ENCODE data around the gene C2orf81. TPM values are rescaled to one million over a fixed set of nuclear protein-coding genes. Genes with fewer than 3 reads are reported as not detected.
"Not testable (repeated sequence)": the region's sequence is repeated elsewhere in the genome, so short reads cannot be mapped to it uniquely, and the experiment has no call there.

The C2orf81 gene
- total RNA-seq, 6 experiments from 2014 or later, result 0.53 to 2.3 (median 1.4) TPM

- Mint-ChIP-seq H3K36me3 (ENCODE audit: low read depth) (no peaks in the 10 kb centered on the region), H3K9me3 (no peaks in the 10 kb centered on the region), H3K27ac (no peak overlapping the region), H3K27me3 (ENCODE audit: insufficient read depth) (no peaks in the 10 kb centered on the region; the same call in 1 of the 2 replicates), H3K4me3 (no peak overlapping the region), H3K4me1 (ENCODE audit: low read depth) (peaks cover 25% of the 10 kb centered on the region)
- DNase-seq, result no peak
- no peak for TF ChIP-seq CTCF (IDR thresholded peaks at IDR 0.05)
Measured at GRCh38 chr2:74444498-74445318, 23.3 kb upstream of the C2orf81 start.

- H3K36me3 Mint-ChIP-seq (ENCODE audit: low read depth); H3K9me3 Mint-ChIP-seq; H3K27ac Mint-ChIP-seq; DNase-seq; H3K27me3 Mint-ChIP-seq (ENCODE audit: insufficient read depth); H3K4me3 Mint-ChIP-seq: not testable (repeated sequence)
- peaks cover 39% of the 10 kb centered on the region for H3K4me1 Mint-ChIP-seq (ENCODE audit: low read depth)
Measured at GRCh38 chr2:74442483-74443297, 21.3 kb upstream of the C2orf81 start.

- Mint-ChIP-seq H3K4me3 (peak within 1 kb of the TSS; percentile 95), H3K27ac (peak within 1 kb of the TSS; percentile 57; the same call in 1 of the 2 replicates), H3K4me1 (ENCODE audit: low read depth) (peaks cover 47% of the 10 kb centered on the region), H3K36me3 (ENCODE audit: low read depth) (no peaks in the 10 kb centered on the region), H3K27me3 (ENCODE audit: insufficient read depth) (no peaks in the 10 kb centered on the region; the same call in 1 of the 2 replicates), H3K9me3 (no peaks in the 10 kb centered on the region)
- TF ChIP-seq CTCF (IDR thresholded peaks at IDR 0.05), result no peak
- DNase-seq, result no peak
Measured at GRCh38 chr2:74441690-74442482, 20.5 kb upstream of the C2orf81 start, which contains the start of gene RTKN. RTKN (minus strand) TSS chr2:74441937; CDS start chr2:74441816, 121 bp downstream.

GRCh38 chr2:74441170-74441689 is 19.8 kb upstream of the C2orf81 start:
- peaks cover 47% of the 10 kb centered on the region for H3K4me1 Mint-ChIP-seq (ENCODE audit: low read depth)
- no peaks in the 10 kb centered on the region for H3K36me3 Mint-ChIP-seq (ENCODE audit: low read depth)
- H3K9me3 Mint-ChIP-seq, result no peaks in the 10 kb centered on the region
- no peak for DNase-seq
- no peaks in the 10 kb centered on the region; the same call in 1 of the 2 replicates for H3K27me3 Mint-ChIP-seq (ENCODE audit: insufficient read depth)
- no peak overlapping the region; the same call in 1 of the 2 replicates for H3K4me3 Mint-ChIP-seq
- no peak for TF ChIP-seq CTCF (IDR thresholded peaks at IDR 0.05)
- no peak overlapping the region for H3K27ac Mint-ChIP-seq

GRCh38 chr2:74440378-74441169 is 19.2 kb upstream of the C2orf81 start:
- Mint-ChIP-seq H3K27me3 (ENCODE audit: insufficient read depth) (no peaks in the 10 kb centered on the region; the same call in 1 of the 2 replicates), H3K27ac (peak overlapping the region; percentile 74), H3K4me3 (peak overlapping the region; percentile 95), H3K9me3 (no peaks in the 10 kb centered on the region), H3K36me3 (ENCODE audit: low read depth) (no peaks in the 10 kb centered on the region), H3K4me1 (ENCODE audit: low read depth) (peaks cover 48% of the 10 kb centered on the region)
- peak; percentile 67 for DNase-seq
- TF ChIP-seq CTCF (IDR thresholded peaks at IDR 0.05), result peak; percentile 59
